GM19239 (cell line): ENCODE results near the gene PRKAR2A.
A peak's percentile ranks its signal among the peaks of the same experiment; 100 is the strongest.
"Not testable (repeated sequence)": the region's sequence is repeated elsewhere in the genome, so short reads cannot be mapped to it uniquely, and the experiment has no call there.

ENCODE experiments used
- DNase-seq: peaks from one replicate; pipeline ENCODE4 v3.0.0; 2011; ENCODE audit warnings: low spot score; ENCODE audit not compliant: insufficient read length
- FAIRE-seq: peaks from 2 replicates; lab custom pipeline; 2011; peaks lifted over from hg19 to GRCh38; lab: Jason Lieb, UNC

PRKAR2A gene

GRCh38 chr3:48784426-48785120 is 63.1 kb downstream of the PRKAR2A start:
- DNase-seq (no peak), FAIRE-seq (no peak)

GRCh38 chr3:48783304-48783703 is 64.4 kb downstream of the PRKAR2A start:
- DNase-seq = no peak
- FAIRE-seq = no peak

- DNase-seq = no peak
- no peak for FAIRE-seq
Measured at GRCh38 chr3:48782046-48782445, 65.6 kb downstream of the PRKAR2A start.

- not testable (repeated sequence) for DNase-seq, FAIRE-seq
Measured at GRCh38 chr3:48778565-48778964, 69.1 kb downstream of the PRKAR2A start.

GRCh38 chr3:48776854-48777253 is 70.8 kb downstream of the PRKAR2A start:
- DNase-seq (no peak), FAIRE-seq (no peak)

- no peak for DNase-seq
- FAIRE-seq = no peak
Measured at GRCh38 chr3:48770192-48770502, 77.5 kb downstream of the PRKAR2A start.

GRCh38 chr3:48765376-48765775 is 82.3 kb downstream of the PRKAR2A start:
- no peak for DNase-seq

GRCh38 chr3:48762816-48763215 is 84.9 kb downstream of the PRKAR2A start:
- FAIRE-seq (no peak), DNase-seq (no peak)

More at GRCh38 chr3:48765376-48765775, 82.3 kb downstream of the PRKAR2A start:
- no peak for FAIRE-seq

- not testable (repeated sequence) for FAIRE-seq, DNase-seq
Measured at GRCh38 chr3:48759991-48760540, 87.6 kb downstream of the PRKAR2A start.

GRCh38 chr3:48759531-48759930 is 88.1 kb downstream of the PRKAR2A start:
- not testable (repeated sequence) for FAIRE-seq, DNase-seq

GRCh38 chr3:48759071-48759470 is 88.6 kb downstream of the PRKAR2A start:
- no peak for FAIRE-seq
- no peak for DNase-seq

GRCh38 chr3:48756640-48757039 is 91.0 kb downstream of the PRKAR2A start:
- FAIRE-seq (no peak), DNase-seq (no peak)

- no peak for DNase-seq
- no peak for FAIRE-seq
Measured at GRCh38 chr3:48750856-48751255, 96.8 kb downstream of the PRKAR2A start.

- DNase-seq (no peak), FAIRE-seq (no peak)
Measured at GRCh38 chr3:48748754-48749153, 98.9 kb downstream of the PRKAR2A start.

GRCh38 chr3:48747706-48748105 is 100.0 kb downstream of the PRKAR2A start:
- DNase-seq = no peak
- FAIRE-seq = no peak

GRCh38 chr3:48747015-48747615 is 100.6 kb downstream of the PRKAR2A start:
- FAIRE-seq (no peak), DNase-seq (no peak)

- FAIRE-seq (no peak), DNase-seq (no peak)
Measured at GRCh38 chr3:48743773-48744172, 103.9 kb downstream of the PRKAR2A start.

GRCh38 chr3:48741226-48741625 is 106.4 kb downstream of the PRKAR2A start:
- FAIRE-seq, DNase-seq: not testable (repeated sequence)

GRCh38 chr3:48739955-48740823 is 107.5 kb downstream of the PRKAR2A start:
- DNase-seq = peak; percentile 87
- FAIRE-seq = peak; percentile 61

- DNase-seq (no peak), FAIRE-seq (no peak)
Measured at GRCh38 chr3:48739617-48739954, 108.1 kb downstream of the PRKAR2A start.
